Amygdala (tissue), 56 donors: ENCODE measurements around the gene AIRE.

Experiments used
- DNase-seq, 56 donors: peaks; one replicate each; lab custom pipeline; 2025; lab: John Stamatoyannopoulos, UW

AIRE gene

GRCh38 chr21:44320847-44321246, 35.2 kb downstream of the AIRE start:
- no peak for DNase-seq

- no peak for DNase-seq
These were observed 36.3 kb downstream of the AIRE start for GRCh38 chr21:44321846-44322450.

- peak in 1 of 56 donors; percentile 42 for DNase-seq
These were observed 37.1 kb downstream of the AIRE start for GRCh38 chr21:44322621-44323325.

GRCh38 chr21:44323591-44323990, 37.9 kb downstream of the AIRE start:
- DNase-seq: no peak

GRCh38 chr21:44324106-44324853, 38.6 kb downstream of the AIRE start:
- DNase-seq: no peak

GRCh38 chr21:44324854-44325107, 39.1 kb downstream of the AIRE start:
- DNase-seq: no peak

- DNase-seq: no peak
These were observed 40.0 kb downstream of the AIRE start for GRCh38 chr21:44325386-44326271.

GRCh38 chr21:44326272-44326647, 40.6 kb downstream of the AIRE start:
- DNase-seq: no peak

GRCh38 chr21:44326716-44327602, 41.3 kb downstream of the AIRE start:
- no peak for DNase-seq

GRCh38 chr21:44327603-44327974, 41.9 kb downstream of the AIRE start:
- DNase-seq: no peak

- no peak for DNase-seq
These were observed 42.7 kb downstream of the AIRE start for GRCh38 chr21:44328242-44328895.

GRCh38 chr21:44329086-44329889, 43.6 kb downstream of the AIRE start:
- DNase-seq: peak in 14 of 56 donors; percentile 29 to 61 (median 44)

GRCh38 chr21:44329971-44330681, 44.5 kb downstream of the AIRE start:
- no peak for DNase-seq

GRCh38 chr21:44330698-44331097, 45.0 kb downstream of the AIRE start:
- no peak for DNase-seq

GRCh38 chr21:44331209-44331608, 45.5 kb downstream of the AIRE start:
- DNase-seq: no peak

GRCh38 chr21:44331650-44332307, 46.1 kb downstream of the AIRE start:
- DNase-seq: no peak

- no peak for DNase-seq
These were observed 46.7 kb downstream of the AIRE start for GRCh38 chr21:44332383-44332782.
